Liver (tissue), 9 donors: ENCODE measurements around the gene UBR3. TPM values are rescaled to one million over a fixed set of nuclear protein-coding genes. Genes with fewer than 3 reads are reported as not detected.

Experiments used
- DNase-seq: peaks from one replicate; pipeline ENCODE4 v3.0.0-alpha.2; 2017; ENCODE audit warnings: low spot score
- H3K27ac ChIP-seq, 2 donors: one replicate each; pipeline ENCODE4 v1.7.0; 2013; ENCODE audit warnings: inconsistent platforms in 2 of 2, low read length in 2 of 2, control low read depth in 1 of 2, low read depth in 1 of 2, mild to moderate bottlenecking in 1 of 2
- H3K27me3 ChIP-seq, 4 donors: one replicate each; pipeline versions ENCODE4 v1.6.1 to v1.7.0; 2013; ENCODE audit warnings: low read length in 3 of 4, inconsistent platforms in 1 of 4, mild to moderate bottlenecking in 1 of 4, moderate library complexity in 1 of 4; ENCODE audit not compliant: control insufficient read depth in 4 of 4, insufficient read depth in 4 of 4
- H3K36me3 ChIP-seq, 4 donors: one replicate each; pipeline versions ENCODE4 v1.6.1 to v1.7.0; 2013; ENCODE audit warnings: low read length in 3 of 4, mild to moderate bottlenecking in 3 of 4, low read depth in 1 of 4, moderate library complexity in 1 of 4; ENCODE audit not compliant: control insufficient read depth in 4 of 4, insufficient read depth in 3 of 4
- H3K4me1 ChIP-seq, 4 donors: one replicate each; pipeline versions ENCODE4 v1.6.1 to v1.7.0; 2013; ENCODE audit warnings: low read length in 3 of 4, mild to moderate bottlenecking in 3 of 4, moderate library complexity in 1 of 4; ENCODE audit not compliant: control insufficient read depth in 4 of 4, insufficient read depth in 4 of 4
- H3K4me3 ChIP-seq, 3 donors: one replicate each; pipeline versions ENCODE4 v1.6.1 to v1.7.0; 2013; ENCODE audit warnings: low read length in 3 of 3, control low read depth in 1 of 3, low read depth in 1 of 3, mild to moderate bottlenecking in 1 of 3
- H3K9ac ChIP-seq, 2 donors: one replicate each; pipeline ENCODE4 v1.7.0; 2013; ENCODE audit warnings: low read length in 2 of 2, mild to moderate bottlenecking in 2 of 2, moderate library complexity in 2 of 2, control low read depth in 1 of 2, low read depth in 1 of 2
- H3K9me3 ChIP-seq, 4 donors: one replicate each; pipeline versions ENCODE4 v1.6.1 to v1.7.0; 2013; ENCODE audit warnings: low read length in 3 of 4; ENCODE audit not compliant: control insufficient read depth in 4 of 4
- ATF3 ChIP-seq: IDR thresholded peaks from 2 replicates; pipeline ENCODE4 v1.6.1; 2016; ENCODE audit warnings: antibody characterized with exemption
- EGR1 ChIP-seq, 2 donors: IDR thresholded peaks; 2 replicates each; pipeline ENCODE4 v1.6.1; 2016 to 2018; ENCODE audit warnings: antibody characterized with exemption in 2 of 2, low read depth in 2 of 2
- FOXA1 ChIP-seq: IDR thresholded peaks from 2 replicates; pipeline ENCODE4 v1.6.1; 2016; ENCODE audit warnings: antibody characterized with exemption
- FOXA2 ChIP-seq: IDR thresholded peaks from 2 replicates; pipeline ENCODE4 v1.6.1; 2016; ENCODE audit warnings: antibody characterized with exemption
- HNF4A ChIP-seq, 2 donors: conservative IDR thresholded peaks; 2 replicates each; pipeline ENCODE4 v1.6.1; 2016; ENCODE audit warnings: antibody characterized with exemption in 2 of 2, mild to moderate bottlenecking in 2 of 2
- HNF4G ChIP-seq: IDR thresholded peaks from 2 replicates; pipeline ENCODE4 v1.6.1; 2016; ENCODE audit warnings: antibody characterized with exemption
- JUND ChIP-seq, 2 donors: IDR thresholded peaks; 2 replicates each; pipeline ENCODE4 v1.6.1; 2016; ENCODE audit warnings: antibody characterized with exemption in 2 of 2
- NR2F2 ChIP-seq: IDR thresholded peaks from 2 replicates; pipeline ENCODE4 v1.6.1; 2016; ENCODE audit warnings: antibody characterized with exemption
- RAD21 ChIP-seq, 2 donors: IDR thresholded peaks; 2 replicates each; pipeline ENCODE4 v1.6.1; 2016; ENCODE audit warnings: antibody characterized with exemption in 2 of 2, mild to moderate bottlenecking in 2 of 2
- RXRA ChIP-seq, 2 donors: IDR thresholded peaks; 2 replicates each; pipeline ENCODE4 v1.6.1; 2017 to 2018; ENCODE audit warnings: antibody characterized with exemption in 2 of 2, mild to moderate bottlenecking in 1 of 2
- SP1 ChIP-seq: IDR thresholded peaks from 2 replicates; pipeline ENCODE4 v1.6.1; 2018; ENCODE audit warnings: antibody characterized with exemption, mild to moderate bottlenecking
- YY1 ChIP-seq: IDR thresholded peaks from 2 replicates; pipeline ENCODE4 v1.6.1; 2016; ENCODE audit warnings: antibody characterized with exemption, mild to moderate bottlenecking
- WGBS: extraction: QIAGEN DNeasy Blood & Tissue Kit; methylation state at CpG from one replicate; pipeline ENCODE4 v1.1.7; 2013; 5-methylcytosine and 5-hydroxymethylcytosine counted together
- polyA plus RNA-seq, 2 donors: library from polyadenylated mRNA; stranded (reverse) in 1 of 2; unstranded in 1 of 2; fragments of 200-250 nt in 1 of 2; fragments of >200 nt in 1 of 2; fragmentation: Nextera tagmentation in 1 of 2; extraction: Ambion mirVana in 1 of 2; gene quantifications; one replicate each; pipeline versions ENCODE4 v1.2.1 to v1.2.3, GENCODE V29; 2013 to 2015
- total RNA-seq, 2 donors: library from RNA; depleted of rRNA; stranded (reverse); fragments of >200 nt; gene quantifications; one replicate each; pipeline ENCODE4 v1.2.3, GENCODE V29; 2014
- TF ChIP-seq, protein P1 (sequence below): IDR thresholded peaks from 2 replicates; pipeline ENCODE4 v1.6.1; 2016; ENCODE audit warnings: antibody characterized with exemption
- TF ChIP-seq, protein P2 (sequence below): IDR thresholded peaks from 2 replicates; pipeline ENCODE4 v1.6.1; 2016; ENCODE audit warnings: antibody characterized with exemption, mild to moderate bottlenecking
- TF ChIP-seq, protein P3 (sequence below): IDR thresholded peaks from 2 replicates; pipeline ENCODE4 v1.6.1; 2016; ENCODE audit warnings: antibody characterized with exemption
- TF ChIP-seq, protein P4 (sequence below): fragments of 150-350 bp; IDR thresholded peaks from 2 replicates; pipeline ENCODE4 v1.5.1; 2017; ENCODE audit warnings: improper control_type of control experiment, low read depth, low read length; ENCODE audit not compliant: missing input control
- donor health status: healthy.
- donor health status: healthy.
- donor health status: healthy.
- donor health status: healthy.
- donor health status: healthy.

The UBR3 gene
- total and polyA plus RNA-seq, 4 donors = 8.5 to 69.4 (median 28.4) TPM

- Histone ChIP-seq H3K4me3 (peak overlapping the region; percentile 82 to 85 (median 83)), H3K9ac (peak overlapping the region; percentile 73 to 86), H3K27ac (no peak overlapping the region), H3K9me3 (no peaks in the 10 kb centered on the region), H3K36me3 (peaks cover 0 to 3% (median 1%) of the 10 kb centered on the region in 4 donors), H3K4me1 (peaks cover 4 to 35% (median 24%) of the 10 kb centered on the region in 4 donors), H3K27me3 (no peaks in the 10 kb centered on the region)
- no peak for DNase-seq
- no peak for TF ChIP-seq HNF4A (conservative IDR thresholded peaks at IDR 0.05)
- TF ChIP-seq, protein P1, sequence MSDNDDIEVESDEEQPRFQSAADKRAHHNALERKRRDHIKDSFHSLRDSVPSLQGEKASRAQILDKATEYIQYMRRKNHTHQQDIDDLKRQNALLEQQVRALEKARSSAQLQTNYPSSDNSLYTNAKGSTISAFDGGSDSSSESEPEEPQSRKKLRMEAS = no peak
- no peak for TF ChIP-seq SP1
- TF ChIP-seq NR2F2 = no peak
- no peak for TF ChIP-seq FOXA1
- no peak for TF ChIP-seq JUND (IDR thresholded peaks at IDR 0.05)
- no peak for TF ChIP-seq ATF3
- no peak for TF ChIP-seq YY1
- no peak for TF ChIP-seq FOXA2
- no peak for TF ChIP-seq RXRA (IDR thresholded peaks at IDR 0.05)
- no peak for TF ChIP-seq HNF4G
- no peak for TF ChIP-seq EGR1 (IDR thresholded peaks at IDR 0.05; ENCODE audit: low read depth in 2 of 2)
- TF ChIP-seq, protein P2, sequence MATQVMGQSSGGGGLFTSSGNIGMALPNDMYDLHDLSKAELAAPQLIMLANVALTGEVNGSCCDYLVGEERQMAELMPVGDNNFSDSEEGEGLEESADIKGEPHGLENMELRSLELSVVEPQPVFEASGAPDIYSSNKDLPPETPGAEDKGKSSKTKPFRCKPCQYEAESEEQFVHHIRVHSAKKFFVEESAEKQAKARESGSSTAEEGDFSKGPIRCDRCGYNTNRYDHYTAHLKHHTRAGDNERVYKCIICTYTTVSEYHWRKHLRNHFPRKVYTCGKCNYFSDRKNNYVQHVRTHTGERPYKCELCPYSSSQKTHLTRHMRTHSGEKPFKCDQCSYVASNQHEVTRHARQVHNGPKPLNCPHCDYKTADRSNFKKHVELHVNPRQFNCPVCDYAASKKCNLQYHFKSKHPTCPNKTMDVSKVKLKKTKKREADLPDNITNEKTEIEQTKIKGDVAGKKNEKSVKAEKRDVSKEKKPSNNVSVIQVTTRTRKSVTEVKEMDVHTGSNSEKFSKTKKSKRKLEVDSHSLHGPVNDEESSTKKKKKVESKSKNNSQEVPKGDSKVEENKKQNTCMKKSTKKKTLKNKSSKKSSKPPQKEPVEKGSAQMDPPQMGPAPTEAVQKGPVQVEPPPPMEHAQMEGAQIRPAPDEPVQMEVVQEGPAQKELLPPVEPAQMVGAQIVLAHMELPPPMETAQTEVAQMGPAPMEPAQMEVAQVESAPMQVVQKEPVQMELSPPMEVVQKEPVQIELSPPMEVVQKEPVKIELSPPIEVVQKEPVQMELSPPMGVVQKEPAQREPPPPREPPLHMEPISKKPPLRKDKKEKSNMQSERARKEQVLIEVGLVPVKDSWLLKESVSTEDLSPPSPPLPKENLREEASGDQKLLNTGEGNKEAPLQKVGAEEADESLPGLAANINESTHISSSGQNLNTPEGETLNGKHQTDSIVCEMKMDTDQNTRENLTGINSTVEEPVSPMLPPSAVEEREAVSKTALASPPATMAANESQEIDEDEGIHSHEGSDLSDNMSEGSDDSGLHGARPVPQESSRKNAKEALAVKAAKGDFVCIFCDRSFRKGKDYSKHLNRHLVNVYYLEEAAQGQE = no peak
- TF ChIP-seq, protein P3, sequence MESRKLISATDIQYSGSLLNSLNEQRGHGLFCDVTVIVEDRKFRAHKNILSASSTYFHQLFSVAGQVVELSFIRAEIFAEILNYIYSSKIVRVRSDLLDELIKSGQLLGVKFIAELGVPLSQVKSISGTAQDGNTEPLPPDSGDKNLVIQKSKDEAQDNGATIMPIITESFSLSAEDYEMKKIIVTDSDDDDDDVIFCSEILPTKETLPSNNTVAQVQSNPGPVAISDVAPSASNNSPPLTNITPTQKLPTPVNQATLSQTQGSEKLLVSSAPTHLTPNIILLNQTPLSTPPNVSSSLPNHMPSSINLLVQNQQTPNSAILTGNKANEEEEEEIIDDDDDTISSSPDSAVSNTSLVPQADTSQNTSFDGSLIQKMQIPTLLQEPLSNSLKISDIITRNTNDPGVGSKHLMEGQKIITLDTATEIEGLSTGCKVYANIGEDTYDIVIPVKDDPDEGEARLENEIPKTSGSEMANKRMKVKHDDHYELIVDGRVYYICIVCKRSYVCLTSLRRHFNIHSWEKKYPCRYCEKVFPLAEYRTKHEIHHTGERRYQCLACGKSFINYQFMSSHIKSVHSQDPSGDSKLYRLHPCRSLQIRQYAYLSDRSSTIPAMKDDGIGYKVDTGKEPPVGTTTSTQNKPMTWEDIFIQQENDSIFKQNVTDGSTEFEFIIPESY = no peak
- TF ChIP-seq, protein P4, sequence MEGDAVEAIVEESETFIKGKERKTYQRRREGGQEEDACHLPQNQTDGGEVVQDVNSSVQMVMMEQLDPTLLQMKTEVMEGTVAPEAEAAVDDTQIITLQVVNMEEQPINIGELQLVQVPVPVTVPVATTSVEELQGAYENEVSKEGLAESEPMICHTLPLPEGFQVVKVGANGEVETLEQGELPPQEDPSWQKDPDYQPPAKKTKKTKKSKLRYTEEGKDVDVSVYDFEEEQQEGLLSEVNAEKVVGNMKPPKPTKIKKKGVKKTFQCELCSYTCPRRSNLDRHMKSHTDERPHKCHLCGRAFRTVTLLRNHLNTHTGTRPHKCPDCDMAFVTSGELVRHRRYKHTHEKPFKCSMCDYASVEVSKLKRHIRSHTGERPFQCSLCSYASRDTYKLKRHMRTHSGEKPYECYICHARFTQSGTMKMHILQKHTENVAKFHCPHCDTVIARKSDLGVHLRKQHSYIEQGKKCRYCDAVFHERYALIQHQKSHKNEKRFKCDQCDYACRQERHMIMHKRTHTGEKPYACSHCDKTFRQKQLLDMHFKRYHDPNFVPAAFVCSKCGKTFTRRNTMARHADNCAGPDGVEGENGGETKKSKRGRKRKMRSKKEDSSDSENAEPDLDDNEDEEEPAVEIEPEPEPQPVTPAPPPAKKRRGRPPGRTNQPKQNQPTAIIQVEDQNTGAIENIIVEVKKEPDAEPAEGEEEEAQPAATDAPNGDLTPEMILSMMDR = no peak
- TF ChIP-seq RAD21 (IDR thresholded peaks at IDR 0.05) = no peak
- WGBS = 28% methylated on average over 4 of the region's 4 CpGs
These were observed 3.3 kb upstream of the UBR3 start for GRCh38 chr2:169823996-169824372.
